WTC11 (cell line): ENCODE measurements around the gene ABHD17B. TPM values are rescaled to one million over a fixed set of nuclear protein-coding genes. Genes with fewer than 3 reads are reported as not detected.

Experiments used
- ATAC-seq: fragments of 200-7000 bp; cut with Tn5 transposase; 2 replicates; pipeline ENCODE4 v1.10.0; 2021; ENCODE audit warnings: mild to moderate bottlenecking, moderate library complexity
- CTCF ChIA-PET: fragments of 300-600 bp; sonication (Branson Sonifier 250); formaldehyde crosslinking; loops from one replicate; lab custom pipeline; 2021; ENCODE audit warnings: antibody characterized with exemption; lab: Charles Lee
- POLR2A ChIA-PET: fragments of 350-600 bp; sonication (Branson Sonifier 250); formaldehyde crosslinking; loops from one replicate; lab custom pipeline; 2021; ENCODE audit warnings: antibody characterized with exemption; lab: Charles Lee
- DNase-seq: peaks from one replicate; pipeline ENCODE4 v3.0.0; 2021; ENCODE audit warnings: low spot score
- H3K27ac Mint-ChIP-seq: 2 replicates; pipeline ENCODE4 v1.8.0; 2021; ENCODE audit warnings: mixed read lengths
- H3K27me3 Mint-ChIP-seq: 2 replicates; pipeline ENCODE4 v1.8.0; 2021; ENCODE audit warnings: low read depth, mild to moderate bottlenecking, moderate library complexity, mixed read lengths
- H3K36me3 Mint-ChIP-seq: 2 replicates; pipeline ENCODE4 v1.8.0; 2021; ENCODE audit warnings: mixed read lengths
- H3K4me1 Mint-ChIP-seq: 2 replicates; pipeline ENCODE4 v1.8.0; 2022; ENCODE audit warnings: mixed read lengths
- H3K4me3 Mint-ChIP-seq: 2 replicates; pipeline ENCODE4 v1.8.0; 2021; ENCODE audit warnings: mild to moderate bottlenecking, moderate library complexity, mixed read lengths
- H3K9me3 Mint-ChIP-seq: 2 replicates; pipeline ENCODE4 v1.8.0; 2021; ENCODE audit warnings: mixed read lengths
- ESRRA ChIP-seq: sonication (generic); formaldehyde crosslinking; IDR thresholded peaks from 2 replicates; pipeline ENCODE4 v1.8.1; 2022; ENCODE audit warnings: mild to moderate bottlenecking, missing genetic modification reagents, borderline replicate concordance
- GRHL2 ChIP-seq: fragments of 250-450 bp; sonication (Bioruptor Pico); IDR thresholded peaks from 2 replicates; pipeline ENCODE4 v1.8.0; 2022; ENCODE audit warnings: mild to moderate bottlenecking, moderate library complexity; ENCODE audit not compliant: insufficient replicate concordance, severe bottlenecking
- KAT7 ChIP-seq: sonication (generic); formaldehyde crosslinking; IDR thresholded peaks from 2 replicates; pipeline ENCODE4 v1.8.1; 2023; ENCODE audit warnings: missing genetic modification reagents, mild to moderate bottlenecking, borderline replicate concordance
- ZNF219 ChIP-seq: sonication (generic); formaldehyde crosslinking; IDR thresholded peaks from 2 replicates; pipeline ENCODE4 v1.8.0; 2023; ENCODE audit warnings: missing genetic modification reagents, mild to moderate bottlenecking, borderline replicate concordance
- ZNF423 ChIP-seq: fragments of 250-450 bp; sonication (Bioruptor Pico); IDR thresholded peaks from 2 replicates; pipeline ENCODE4 v2.1.2; 2022; ENCODE audit warnings: mild to moderate bottlenecking, moderate library complexity
- total RNA-seq: library from RNA; stranded (reverse); gene quantifications from 3 replicates; pipeline ENCODE4 v1.2.3, GENCODE V29; 2021
- TF ChIP-seq, protein P1 (sequence below): sonication (generic); formaldehyde crosslinking; IDR thresholded peaks from 2 replicates; pipeline ENCODE4 v1.8.1; 2022; ENCODE audit warnings: missing genetic modification reagents, borderline replicate concordance
- TF ChIP-seq, protein P2 (sequence below): sonication (generic); formaldehyde crosslinking; IDR thresholded peaks from 2 replicates; pipeline ENCODE4 v1.8.1; 2023; ENCODE audit warnings: mild to moderate bottlenecking, missing genetic modification reagents, moderate library complexity
- TF ChIP-seq, protein P3 (sequence below): fragments of 250-450 bp; sonication (Bioruptor Pico); IDR thresholded peaks from 2 replicates; pipeline ENCODE4 v1.9.0; 2021; ENCODE audit warnings: mild to moderate bottlenecking, borderline replicate concordance
- TF ChIP-seq, protein P4 (sequence below): sonication (generic); formaldehyde crosslinking; IDR thresholded peaks from 2 replicates; pipeline ENCODE4 v1.8.1; 2023; ENCODE audit warnings: mild to moderate bottlenecking, moderate library complexity, missing genetic modification reagents
- TF ChIP-seq, protein P5 (sequence below): fragments of 250-450 bp; sonication (Bioruptor Pico); IDR thresholded peaks from 2 replicates; pipeline ENCODE4 v1.9.0; 2021; ENCODE audit warnings: mild to moderate bottlenecking

The ABHD17B gene
- total RNA-seq, 1 experiment from 2014 or later: 56.6 TPM

DNA sequence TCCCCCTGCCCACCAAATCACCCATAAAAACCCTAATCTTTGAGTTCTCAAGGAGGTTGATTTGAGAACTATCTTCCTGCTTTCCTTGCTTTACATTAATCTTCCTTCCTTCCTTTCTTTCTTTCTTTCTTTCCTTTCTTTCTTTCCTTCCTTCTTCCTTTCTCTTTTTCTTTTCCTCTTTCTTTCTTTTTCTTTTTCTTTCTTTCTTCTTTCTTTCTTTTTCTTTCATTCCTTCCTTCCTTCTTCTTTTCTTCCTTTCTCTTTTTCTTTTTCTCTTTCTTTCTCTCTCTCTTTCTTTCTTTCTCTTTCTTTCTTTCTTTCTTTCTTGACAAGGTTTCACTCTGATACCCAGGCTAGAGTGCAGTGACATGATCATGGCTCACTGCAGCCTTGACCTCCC, 75.4 kb downstream of the ABHD17B start:
- Mint-ChIP-seq H3K36me3 (peaks cover 18% of the 10 kb centered on the region; the same call in 1 of the 2 replicates), H3K27ac (no peak overlapping the region), H3K27me3 (no peaks in the 10 kb centered on the region; the same call in 1 of the 2 replicates), H3K9me3 (peaks cover 29% of the 10 kb centered on the region), H3K4me3 (no peak overlapping the region), H3K4me1 (no peaks in the 10 kb centered on the region)
- DNase-seq: no peak
- CTCF ChIA-PET: no interaction called here
- POLR2A ChIA-PET: no interaction called here
- no peak for TF ChIP-seq KAT7 (CRISPR knock-in tag)
- TF ChIP-seq, protein P1, sequence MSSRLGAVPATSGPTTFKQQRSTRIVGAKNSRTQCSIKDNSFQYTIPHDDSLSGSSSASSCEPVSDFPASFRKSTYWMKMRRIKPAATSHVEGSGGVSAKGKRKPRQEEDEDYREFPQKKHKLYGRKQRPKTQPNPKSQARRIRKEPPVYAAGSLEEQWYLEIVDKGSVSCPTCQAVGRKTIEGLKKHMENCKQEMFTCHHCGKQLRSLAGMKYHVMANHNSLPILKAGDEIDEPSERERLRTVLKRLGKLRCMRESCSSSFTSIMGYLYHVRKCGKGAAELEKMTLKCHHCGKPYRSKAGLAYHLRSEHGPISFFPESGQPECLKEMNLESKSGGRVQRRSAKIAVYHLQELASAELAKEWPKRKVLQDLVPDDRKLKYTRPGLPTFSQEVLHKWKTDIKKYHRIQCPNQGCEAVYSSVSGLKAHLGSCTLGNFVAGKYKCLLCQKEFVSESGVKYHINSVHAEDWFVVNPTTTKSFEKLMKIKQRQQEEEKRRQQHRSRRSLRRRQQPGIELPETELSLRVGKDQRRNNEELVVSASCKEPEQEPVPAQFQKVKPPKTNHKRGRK (CRISPR knock-in tag): peak; percentile 40; the same call in 1 of the 2 replicates
- no peak for ATAC-seq

DNA sequence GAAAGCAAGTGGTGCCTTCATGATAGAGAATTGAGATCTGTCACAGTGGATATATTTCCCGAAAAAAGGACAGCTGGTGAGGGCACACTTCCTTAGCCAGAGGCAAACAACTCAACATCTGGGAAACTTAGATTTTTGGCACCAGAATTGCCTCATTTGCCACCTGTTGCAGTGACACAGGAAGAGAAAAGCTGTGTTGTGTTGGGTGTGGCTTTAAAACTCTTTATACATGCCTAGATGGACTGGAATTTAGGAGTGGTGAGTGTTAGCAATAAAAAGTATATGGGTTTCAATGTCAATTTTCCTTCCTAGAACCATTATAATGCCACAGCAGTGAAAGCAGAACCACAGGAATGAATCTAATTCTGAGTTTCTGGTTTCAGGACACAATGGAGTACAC, 80.1 kb downstream of the ABHD17B start:
- DNase-seq (no peak), ATAC-seq (no peak)
- POLR2A ChIA-PET: no interaction called here
- Mint-ChIP-seq H3K4me1 (no peaks in the 10 kb centered on the region), H3K9me3 (peaks cover 22% of the 10 kb centered on the region), H3K36me3 (peaks cover 14% of the 10 kb centered on the region; the same call in 1 of the 2 replicates), H3K27ac (no peak overlapping the region), H3K27me3 (no peaks in the 10 kb centered on the region; the same call in 1 of the 2 replicates), H3K4me3 (no peak overlapping the region)
- no peak for TF ChIP-seq GRHL2 (CRISPR knock-in tag)
- TF ChIP-seq, protein P2, sequence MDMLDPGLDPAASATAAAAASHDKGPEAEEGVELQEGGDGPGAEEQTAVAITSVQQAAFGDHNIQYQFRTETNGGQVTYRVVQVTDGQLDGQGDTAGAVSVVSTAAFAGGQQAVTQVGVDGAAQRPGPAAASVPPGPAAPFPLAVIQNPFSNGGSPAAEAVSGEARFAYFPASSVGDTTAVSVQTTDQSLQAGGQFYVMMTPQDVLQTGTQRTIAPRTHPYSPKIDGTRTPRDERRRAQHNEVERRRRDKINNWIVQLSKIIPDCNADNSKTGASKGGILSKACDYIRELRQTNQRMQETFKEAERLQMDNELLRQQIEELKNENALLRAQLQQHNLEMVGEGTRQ: no peak
- TF ChIP-seq, protein P3, sequence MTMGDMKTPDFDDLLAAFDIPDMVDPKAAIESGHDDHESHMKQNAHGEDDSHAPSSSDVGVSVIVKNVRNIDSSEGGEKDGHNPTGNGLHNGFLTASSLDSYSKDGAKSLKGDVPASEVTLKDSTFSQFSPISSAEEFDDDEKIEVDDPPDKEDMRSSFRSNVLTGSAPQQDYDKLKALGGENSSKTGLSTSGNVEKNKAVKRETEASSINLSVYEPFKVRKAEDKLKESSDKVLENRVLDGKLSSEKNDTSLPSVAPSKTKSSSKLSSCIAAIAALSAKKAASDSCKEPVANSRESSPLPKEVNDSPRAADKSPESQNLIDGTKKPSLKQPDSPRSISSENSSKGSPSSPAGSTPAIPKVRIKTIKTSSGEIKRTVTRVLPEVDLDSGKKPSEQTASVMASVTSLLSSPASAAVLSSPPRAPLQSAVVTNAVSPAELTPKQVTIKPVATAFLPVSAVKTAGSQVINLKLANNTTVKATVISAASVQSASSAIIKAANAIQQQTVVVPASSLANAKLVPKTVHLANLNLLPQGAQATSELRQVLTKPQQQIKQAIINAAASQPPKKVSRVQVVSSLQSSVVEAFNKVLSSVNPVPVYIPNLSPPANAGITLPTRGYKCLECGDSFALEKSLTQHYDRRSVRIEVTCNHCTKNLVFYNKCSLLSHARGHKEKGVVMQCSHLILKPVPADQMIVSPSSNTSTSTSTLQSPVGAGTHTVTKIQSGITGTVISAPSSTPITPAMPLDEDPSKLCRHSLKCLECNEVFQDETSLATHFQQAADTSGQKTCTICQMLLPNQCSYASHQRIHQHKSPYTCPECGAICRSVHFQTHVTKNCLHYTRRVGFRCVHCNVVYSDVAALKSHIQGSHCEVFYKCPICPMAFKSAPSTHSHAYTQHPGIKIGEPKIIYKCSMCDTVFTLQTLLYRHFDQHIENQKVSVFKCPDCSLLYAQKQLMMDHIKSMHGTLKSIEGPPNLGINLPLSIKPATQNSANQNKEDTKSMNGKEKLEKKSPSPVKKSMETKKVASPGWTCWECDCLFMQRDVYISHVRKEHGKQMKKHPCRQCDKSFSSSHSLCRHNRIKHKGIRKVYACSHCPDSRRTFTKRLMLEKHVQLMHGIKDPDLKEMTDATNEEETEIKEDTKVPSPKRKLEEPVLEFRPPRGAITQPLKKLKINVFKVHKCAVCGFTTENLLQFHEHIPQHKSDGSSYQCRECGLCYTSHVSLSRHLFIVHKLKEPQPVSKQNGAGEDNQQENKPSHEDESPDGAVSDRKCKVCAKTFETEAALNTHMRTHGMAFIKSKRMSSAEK (CRISPR knock-in tag): no peak
- CTCF ChIA-PET: no interaction called here

DNA sequence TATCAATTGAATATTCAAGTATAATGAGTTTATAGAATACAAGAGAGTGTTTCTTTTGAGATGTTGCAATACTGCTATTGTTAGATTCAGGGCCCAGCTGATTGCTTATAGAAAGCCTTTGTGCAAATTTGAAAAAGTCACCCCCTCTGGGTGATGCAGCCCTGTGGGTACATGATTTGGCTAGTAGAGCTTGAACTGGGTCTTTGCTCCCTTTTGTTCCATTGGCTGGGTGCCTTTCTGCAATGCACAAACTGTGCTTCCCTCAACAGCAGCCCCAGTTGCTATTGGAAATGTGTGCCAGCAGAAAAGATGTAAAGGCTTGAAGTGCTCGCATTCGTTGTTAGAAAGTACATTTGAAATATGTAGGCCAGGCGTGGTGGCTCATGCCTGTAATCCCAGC, 80.8 kb downstream of the ABHD17B start:
- Mint-ChIP-seq H3K36me3 (peaks cover 7% of the 10 kb centered on the region; the same call in 1 of the 2 replicates), H3K9me3 (peaks cover 15% of the 10 kb centered on the region), H3K4me3 (no peak overlapping the region), H3K4me1 (no peaks in the 10 kb centered on the region), H3K27me3 (no peaks in the 10 kb centered on the region; the same call in 1 of the 2 replicates), H3K27ac (no peak overlapping the region)
- ATAC-seq (no peak), DNase-seq (no peak)
- ChIA-PET CTCF (interaction anchor here (0.7 kb wide), 1 partner anchor 106 kb away, joined by 3 read pairs; no protein-coding TSS in a partner anchor), POLR2A (interaction anchor here (0.7 kb wide), 1 partner anchor 59 kb away, joined by 4 read pairs; no protein-coding TSS in a partner anchor)
- no peak for TF ChIP-seq ESRRA
- no peak for TF ChIP-seq ZNF423
- TF ChIP-seq, protein P4, sequence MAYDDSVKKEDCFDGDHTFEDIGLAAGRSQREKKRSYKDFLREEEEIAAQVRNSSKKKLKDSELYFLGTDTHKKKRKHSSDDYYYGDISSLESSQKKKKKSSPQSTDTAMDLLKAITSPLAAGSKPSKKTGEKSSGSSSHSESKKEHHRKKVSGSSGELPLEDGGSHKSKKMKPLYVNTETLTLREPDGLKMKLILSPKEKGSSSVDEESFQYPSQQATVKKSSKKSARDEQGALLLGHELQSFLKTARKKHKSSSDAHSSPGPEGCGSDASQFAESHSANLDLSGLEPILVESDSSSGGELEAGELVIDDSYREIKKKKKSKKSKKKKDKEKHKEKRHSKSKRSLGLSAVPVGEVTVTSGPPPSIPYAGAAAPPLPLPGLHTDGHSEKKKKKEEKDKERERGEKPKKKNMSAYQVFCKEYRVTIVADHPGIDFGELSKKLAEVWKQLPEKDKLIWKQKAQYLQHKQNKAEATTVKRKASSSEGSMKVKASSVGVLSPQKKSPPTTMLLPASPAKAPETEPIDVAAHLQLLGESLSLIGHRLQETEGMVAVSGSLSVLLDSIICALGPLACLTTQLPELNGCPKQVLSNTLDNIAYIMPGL (CRISPR knock-in tag): no peak
- TF ChIP-seq ZNF219: no peak
- TF ChIP-seq, protein P5, sequence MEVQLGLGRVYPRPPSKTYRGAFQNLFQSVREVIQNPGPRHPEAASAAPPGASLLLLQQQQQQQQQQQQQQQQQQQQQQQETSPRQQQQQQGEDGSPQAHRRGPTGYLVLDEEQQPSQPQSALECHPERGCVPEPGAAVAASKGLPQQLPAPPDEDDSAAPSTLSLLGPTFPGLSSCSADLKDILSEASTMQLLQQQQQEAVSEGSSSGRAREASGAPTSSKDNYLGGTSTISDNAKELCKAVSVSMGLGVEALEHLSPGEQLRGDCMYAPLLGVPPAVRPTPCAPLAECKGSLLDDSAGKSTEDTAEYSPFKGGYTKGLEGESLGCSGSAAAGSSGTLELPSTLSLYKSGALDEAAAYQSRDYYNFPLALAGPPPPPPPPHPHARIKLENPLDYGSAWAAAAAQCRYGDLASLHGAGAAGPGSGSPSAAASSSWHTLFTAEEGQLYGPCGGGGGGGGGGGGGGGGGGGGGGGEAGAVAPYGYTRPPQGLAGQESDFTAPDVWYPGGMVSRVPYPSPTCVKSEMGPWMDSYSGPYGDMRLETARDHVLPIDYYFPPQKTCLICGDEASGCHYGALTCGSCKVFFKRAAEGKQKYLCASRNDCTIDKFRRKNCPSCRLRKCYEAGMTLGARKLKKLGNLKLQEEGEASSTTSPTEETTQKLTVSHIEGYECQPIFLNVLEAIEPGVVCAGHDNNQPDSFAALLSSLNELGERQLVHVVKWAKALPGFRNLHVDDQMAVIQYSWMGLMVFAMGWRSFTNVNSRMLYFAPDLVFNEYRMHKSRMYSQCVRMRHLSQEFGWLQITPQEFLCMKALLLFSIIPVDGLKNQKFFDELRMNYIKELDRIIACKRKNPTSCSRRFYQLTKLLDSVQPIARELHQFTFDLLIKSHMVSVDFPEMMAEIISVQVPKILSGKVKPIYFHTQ (CRISPR knock-in tag): no peak
- TF ChIP-seq, all 79 proteins: peak for 0
